Peyer's patch (tissue), 4 donors: ENCODE results near the gene CASQ2. TPM values are rescaled to one million over a fixed set of nuclear protein-coding genes. Genes with fewer than 3 reads are reported as not detected.

Experiments
- DNase-seq, 3 donors: peaks; one replicate each; pipeline ENCODE4 v3.0.0-alpha.2; 2017 to 2019
- H3K27ac ChIP-seq, 4 donors: fragments of 200-600 bp; sonication (generic); one replicate each; pipeline ENCODE4 v1.5.1; 2016 to 2019
- H3K27me3 ChIP-seq, 2 donors: fragments of 200-600 bp; sonication (generic); one replicate each; pipeline ENCODE4 v1.5.1; 2019
- H3K36me3 ChIP-seq, 3 donors: fragments of 200-600 bp; sonication (generic); one replicate each; pipeline ENCODE4 v1.5.1; 2016 to 2019
- H3K4me1 ChIP-seq, 4 donors: fragments of 200-600 bp; sonication (generic); one replicate each; pipeline ENCODE4 v1.5.1; 2016 to 2019
- H3K4me3 ChIP-seq, 4 donors: fragments of 200-600 bp; sonication (generic); 1 replicate in 3 of 4; 2 replicates in 1 of 4; pipeline ENCODE4 v1.5.1; 2016 to 2019; ENCODE audit warnings: mild to moderate bottlenecking in 1 of 4
- H3K9me3 ChIP-seq, 4 donors: fragments of 200-600 bp; sonication (generic); one replicate each; pipeline ENCODE4 v1.5.1; 2016 to 2019; ENCODE audit warnings: mild to moderate bottlenecking in 1 of 4
- POLR2A ChIP-seq, 2 donors: fragments of 450-650 bp; IDR thresholded peaks; one replicate each; pipeline ENCODE4 v1.5.1; 2017; ENCODE audit warnings: antibody characterized with exemption in 2 of 2, mild to moderate bottlenecking in 2 of 2, moderate library complexity in 2 of 2
- total RNA-seq, 4 donors: library from RNA; depleted of rRNA; stranded (reverse); fragments of >200 nt; gene quantifications; one replicate each; pipeline ENCODE4 v1.1.0, GENCODE V29; 2016
- TF ChIP-seq, protein P1 (sequence below), 6 experiments: fragments of 450-650 bp in 4 of 6; fragments of 200-600 bp in 2 of 6; sonication (generic) in 1 of 6; IDR thresholded peaks; one replicate each; pipeline ENCODE4 v1.5.1; 2017 to 2019; ENCODE audit warnings: antibody characterized with exemption in 6 of 6, mild to moderate bottlenecking in 3 of 6, moderate library complexity in 1 of 6

CASQ2 gene
- total RNA-seq, 4 donors from 2014 or later = 0.53 to 1.5 (median 0.68) TPM

GRCh38 chr1:115797486-115797885 lies 29.0 kb upstream of the CASQ2 start:
- Histone ChIP-seq H3K27me3 (no peaks in the 10 kb centered on the region), H3K27ac (no peak overlapping the region), H3K9me3 (no peaks in the 10 kb centered on the region), H3K4me3 (no peak overlapping the region), H3K4me1 (no peaks in the 10 kb centered on the region), H3K36me3 (no peaks in the 10 kb centered on the region)
- no peak for DNase-seq
- TF ChIP-seq, protein P1, sequence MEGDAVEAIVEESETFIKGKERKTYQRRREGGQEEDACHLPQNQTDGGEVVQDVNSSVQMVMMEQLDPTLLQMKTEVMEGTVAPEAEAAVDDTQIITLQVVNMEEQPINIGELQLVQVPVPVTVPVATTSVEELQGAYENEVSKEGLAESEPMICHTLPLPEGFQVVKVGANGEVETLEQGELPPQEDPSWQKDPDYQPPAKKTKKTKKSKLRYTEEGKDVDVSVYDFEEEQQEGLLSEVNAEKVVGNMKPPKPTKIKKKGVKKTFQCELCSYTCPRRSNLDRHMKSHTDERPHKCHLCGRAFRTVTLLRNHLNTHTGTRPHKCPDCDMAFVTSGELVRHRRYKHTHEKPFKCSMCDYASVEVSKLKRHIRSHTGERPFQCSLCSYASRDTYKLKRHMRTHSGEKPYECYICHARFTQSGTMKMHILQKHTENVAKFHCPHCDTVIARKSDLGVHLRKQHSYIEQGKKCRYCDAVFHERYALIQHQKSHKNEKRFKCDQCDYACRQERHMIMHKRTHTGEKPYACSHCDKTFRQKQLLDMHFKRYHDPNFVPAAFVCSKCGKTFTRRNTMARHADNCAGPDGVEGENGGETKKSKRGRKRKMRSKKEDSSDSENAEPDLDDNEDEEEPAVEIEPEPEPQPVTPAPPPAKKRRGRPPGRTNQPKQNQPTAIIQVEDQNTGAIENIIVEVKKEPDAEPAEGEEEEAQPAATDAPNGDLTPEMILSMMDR (IDR thresholded peaks at IDR 0.05) = no peak
- TF ChIP-seq POLR2A (IDR thresholded peaks at IDR 0.05) = no peak

GRCh38 chr1:115796897-115797296 lies 28.4 kb upstream of the CASQ2 start:
- Histone ChIP-seq H3K36me3 (no peaks in the 10 kb centered on the region), H3K27ac (no peak overlapping the region), H3K9me3 (no peaks in the 10 kb centered on the region), H3K4me3 (no peak overlapping the region), H3K27me3 (no peaks in the 10 kb centered on the region), H3K4me1 (no peaks in the 10 kb centered on the region)
- no peak for TF ChIP-seq POLR2A (IDR thresholded peaks at IDR 0.05)
- TF ChIP-seq, protein P1 (IDR thresholded peaks at IDR 0.05) = no peak
- DNase-seq = no peak

GRCh38 chr1:115796036-115796435 lies 27.5 kb upstream of the CASQ2 start:
- no peaks in the 10 kb centered on the region for H3K27me3 ChIP-seq
- H3K27ac ChIP-seq = no peak overlapping the region
- no peaks in the 10 kb centered on the region for H3K4me1 ChIP-seq
- no peaks in the 10 kb centered on the region for H3K36me3 ChIP-seq
- H3K4me3 ChIP-seq = no peak overlapping the region
- no peak for DNase-seq
- H3K9me3 ChIP-seq = no peaks in the 10 kb centered on the region
- TF ChIP-seq, protein P1 (IDR thresholded peaks at IDR 0.05) = no peak
- TF ChIP-seq POLR2A (IDR thresholded peaks at IDR 0.05) = no peak

- Histone ChIP-seq H3K9me3 (no peaks in the 10 kb centered on the region), H3K36me3 (no peaks in the 10 kb centered on the region), H3K4me1 (no peaks in the 10 kb centered on the region), H3K27ac (no peak overlapping the region), H3K4me3 (no peak overlapping the region), H3K27me3 (no peaks in the 10 kb centered on the region)
- TF ChIP-seq POLR2A (IDR thresholded peaks at IDR 0.05) = no peak
- TF ChIP-seq, protein P1 (IDR thresholded peaks at IDR 0.05) = no peak
- DNase-seq = no peak
Observed at GRCh38 chr1:115794976-115795639, 26.6 kb upstream of the CASQ2 start.

DNA sequence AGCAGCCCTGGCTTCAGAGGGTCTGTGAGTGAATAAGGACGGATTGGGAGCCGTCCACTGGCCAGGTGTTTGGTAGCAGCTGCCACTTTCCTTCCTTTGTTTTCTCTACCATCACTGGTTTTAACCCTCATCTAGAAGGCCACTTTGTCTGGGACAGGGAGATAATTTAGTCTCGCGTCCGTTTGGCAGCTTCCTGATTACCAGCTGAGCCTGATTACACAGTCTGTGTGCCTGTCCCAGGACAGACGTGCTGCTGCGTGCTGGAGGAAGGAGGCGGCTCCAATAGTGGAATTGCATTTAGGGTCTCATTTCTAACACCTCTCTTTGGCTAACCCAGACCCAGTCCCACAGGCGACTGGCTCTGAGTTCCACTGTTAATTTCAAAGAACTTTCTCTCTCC lies 24.6 kb upstream of the CASQ2 start:
- H3K27me3 ChIP-seq = no peaks in the 10 kb centered on the region
- DNase-seq = no peak
- no peaks in the 10 kb centered on the region for H3K36me3 ChIP-seq
- no peak for TF ChIP-seq POLR2A (IDR thresholded peaks at IDR 0.05)
- TF ChIP-seq, protein P1 (IDR thresholded peaks at IDR 0.05) = no peak
- no peak overlapping the region for H3K4me3 ChIP-seq
- H3K4me1 ChIP-seq = no peaks in the 10 kb centered on the region
- H3K9me3 ChIP-seq = no peaks in the 10 kb centered on the region
- H3K27ac ChIP-seq = no peak overlapping the region

DNA sequence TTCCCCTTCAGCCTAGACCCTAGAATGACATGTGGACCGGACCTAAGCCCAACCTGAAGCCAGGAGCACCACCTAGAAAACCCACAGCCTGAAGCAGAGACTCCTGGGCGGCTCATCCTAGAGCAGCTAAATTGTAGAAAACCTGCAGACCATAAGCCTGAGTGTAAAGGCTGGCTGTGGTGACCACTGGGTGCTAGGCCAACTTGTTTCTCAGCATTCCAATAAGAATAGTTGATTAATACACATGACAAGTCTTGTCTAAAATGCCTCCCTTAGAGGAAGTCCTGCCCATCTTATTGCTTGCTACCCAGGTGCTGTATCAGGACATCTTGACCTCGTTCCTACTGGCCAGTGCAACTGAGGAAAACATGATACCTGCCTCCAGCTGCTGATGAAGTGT lies 23.3 kb upstream of the CASQ2 start:
- no peak for TF ChIP-seq POLR2A (IDR thresholded peaks at IDR 0.05)
- TF ChIP-seq, protein P1 (IDR thresholded peaks at IDR 0.05) = no peak
- H3K27me3 ChIP-seq = no peaks in the 10 kb centered on the region
- no peaks in the 10 kb centered on the region for H3K36me3 ChIP-seq
- no peaks in the 10 kb centered on the region for H3K4me1 ChIP-seq
- no peak overlapping the region for H3K4me3 ChIP-seq
- no peak for DNase-seq
- H3K27ac ChIP-seq = no peak overlapping the region
- H3K9me3 ChIP-seq = no peaks in the 10 kb centered on the region
